ENCODE results near the gene RASAL2. TPM values are rescaled to one million over a fixed set of nuclear protein-coding genes. Genes with fewer than 3 reads are reported as not detected.
A peak's percentile ranks its signal among the peaks of the same experiment; 100 is the strongest.
"Not testable (repeated sequence)": the region's sequence is repeated elsewhere in the genome, so short reads cannot be mapped to it uniquely, and the experiment has no call there.

The RASAL2 gene
- total RNA-seq, 1 donor from 2014 or later = 35.7 TPM

DNA sequence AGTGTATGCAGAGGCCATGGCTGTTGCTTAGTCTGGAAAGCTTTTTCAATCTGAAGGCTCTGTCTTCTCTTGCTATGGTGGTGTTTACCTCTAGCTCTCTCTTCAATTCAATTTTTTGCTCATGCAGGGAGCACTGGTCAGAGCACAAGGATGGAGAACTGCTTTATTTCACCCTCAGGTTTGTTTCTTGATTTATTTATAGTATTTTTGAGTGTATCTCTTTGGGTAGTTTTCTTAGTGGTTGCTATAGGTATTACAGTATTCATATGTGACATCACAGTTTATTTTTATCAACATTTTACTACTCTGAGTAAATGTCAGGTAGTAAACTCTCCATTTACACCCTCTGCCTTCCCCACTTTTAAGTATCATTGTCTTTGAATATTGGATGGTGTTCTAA is 147.9 kb downstream of the RASAL2 start:
- H3K27me3 Mint-ChIP-seq (ENCODE audit: low read depth) = no peaks in the 10 kb centered on the region
- H3K27ac Mint-ChIP-seq = no peak overlapping the region
- H3K4me1 Mint-ChIP-seq = peaks cover 7% of the 10 kb centered on the region
- H3K9me3 Mint-ChIP-seq = peaks cover 18% of the 10 kb centered on the region
- peaks cover 16% of the 10 kb centered on the region for H3K36me3 Mint-ChIP-seq
- TF ChIP-seq, protein P1, sequence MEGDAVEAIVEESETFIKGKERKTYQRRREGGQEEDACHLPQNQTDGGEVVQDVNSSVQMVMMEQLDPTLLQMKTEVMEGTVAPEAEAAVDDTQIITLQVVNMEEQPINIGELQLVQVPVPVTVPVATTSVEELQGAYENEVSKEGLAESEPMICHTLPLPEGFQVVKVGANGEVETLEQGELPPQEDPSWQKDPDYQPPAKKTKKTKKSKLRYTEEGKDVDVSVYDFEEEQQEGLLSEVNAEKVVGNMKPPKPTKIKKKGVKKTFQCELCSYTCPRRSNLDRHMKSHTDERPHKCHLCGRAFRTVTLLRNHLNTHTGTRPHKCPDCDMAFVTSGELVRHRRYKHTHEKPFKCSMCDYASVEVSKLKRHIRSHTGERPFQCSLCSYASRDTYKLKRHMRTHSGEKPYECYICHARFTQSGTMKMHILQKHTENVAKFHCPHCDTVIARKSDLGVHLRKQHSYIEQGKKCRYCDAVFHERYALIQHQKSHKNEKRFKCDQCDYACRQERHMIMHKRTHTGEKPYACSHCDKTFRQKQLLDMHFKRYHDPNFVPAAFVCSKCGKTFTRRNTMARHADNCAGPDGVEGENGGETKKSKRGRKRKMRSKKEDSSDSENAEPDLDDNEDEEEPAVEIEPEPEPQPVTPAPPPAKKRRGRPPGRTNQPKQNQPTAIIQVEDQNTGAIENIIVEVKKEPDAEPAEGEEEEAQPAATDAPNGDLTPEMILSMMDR (IDR thresholded peaks at IDR 0.05; ENCODE audit: unreplicated experiment) = peak; percentile 66
- DNase-seq (ENCODE audit: low spot score in 2 of 2, unreplicated experiment in 2 of 2) = no peak
- no peak overlapping the region for H3K4me3 Mint-ChIP-seq

DNA sequence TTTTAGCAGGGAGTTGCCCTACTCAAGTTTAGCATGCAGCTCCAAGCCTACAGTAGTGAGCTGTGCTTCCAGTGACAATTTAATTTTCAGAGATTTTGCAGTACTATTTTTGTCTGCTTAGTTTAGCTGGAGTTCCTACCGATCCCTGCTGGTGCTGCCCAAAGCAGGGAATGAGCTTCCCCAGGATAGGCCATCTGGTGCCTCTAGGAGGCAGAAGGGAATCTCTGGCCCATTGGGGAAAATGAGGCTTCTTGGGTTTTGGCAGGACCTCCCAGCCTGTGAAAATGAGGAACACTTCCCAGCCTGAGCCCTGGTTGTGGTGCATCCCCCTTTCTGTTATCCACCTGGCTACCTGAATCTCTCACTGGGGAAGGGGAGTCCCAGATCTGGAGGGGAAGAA is 149.2 kb downstream of the RASAL2 start:
- peaks cover 29% of the 10 kb centered on the region for H3K36me3 Mint-ChIP-seq
- H3K27ac Mint-ChIP-seq = no peak overlapping the region
- H3K27me3 Mint-ChIP-seq (ENCODE audit: low read depth) = no peaks in the 10 kb centered on the region
- peaks cover 31% of the 10 kb centered on the region for H3K9me3 Mint-ChIP-seq
- no peak overlapping the region for H3K4me3 Mint-ChIP-seq
- H3K4me1 Mint-ChIP-seq = peaks cover 7% of the 10 kb centered on the region
- TF ChIP-seq, protein P1 (IDR thresholded peaks at IDR 0.05; ENCODE audit: unreplicated experiment) = no peak
- no peak for DNase-seq (ENCODE audit: low spot score in 2 of 2, unreplicated experiment in 2 of 2)

DNA sequence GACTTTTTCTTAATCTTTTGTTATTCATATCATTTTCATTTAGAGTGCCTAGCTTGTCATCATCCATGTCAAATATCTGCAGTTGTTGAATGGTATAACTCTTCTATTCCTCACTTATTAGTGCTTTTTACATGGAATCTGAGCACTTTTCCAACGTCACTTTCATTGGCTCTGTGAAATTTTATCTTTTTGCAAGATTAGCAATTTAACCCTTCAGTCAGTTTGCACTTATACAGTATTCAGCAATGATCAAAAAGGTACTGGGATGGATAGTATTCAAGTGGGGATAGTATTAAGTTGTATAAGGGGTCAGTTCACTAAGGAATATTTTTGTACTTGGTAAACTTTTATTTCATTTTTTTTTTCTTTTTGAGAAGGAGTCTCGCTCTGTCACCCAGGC is 150.0 kb downstream of the RASAL2 start:
- TF ChIP-seq, protein P1 (IDR thresholded peaks at IDR 0.05; ENCODE audit: unreplicated experiment) = no peak
- Mint-ChIP-seq H3K4me1 (peaks cover 4% of the 10 kb centered on the region), H3K4me3 (no peak overlapping the region), H3K27me3 (ENCODE audit: low read depth) (no peaks in the 10 kb centered on the region), H3K36me3 (peaks cover 33% of the 10 kb centered on the region), H3K9me3 (peaks cover 36% of the 10 kb centered on the region), H3K27ac (no peak overlapping the region)
- no peak for DNase-seq (ENCODE audit: low spot score in 2 of 2, unreplicated experiment in 2 of 2)

DNA sequence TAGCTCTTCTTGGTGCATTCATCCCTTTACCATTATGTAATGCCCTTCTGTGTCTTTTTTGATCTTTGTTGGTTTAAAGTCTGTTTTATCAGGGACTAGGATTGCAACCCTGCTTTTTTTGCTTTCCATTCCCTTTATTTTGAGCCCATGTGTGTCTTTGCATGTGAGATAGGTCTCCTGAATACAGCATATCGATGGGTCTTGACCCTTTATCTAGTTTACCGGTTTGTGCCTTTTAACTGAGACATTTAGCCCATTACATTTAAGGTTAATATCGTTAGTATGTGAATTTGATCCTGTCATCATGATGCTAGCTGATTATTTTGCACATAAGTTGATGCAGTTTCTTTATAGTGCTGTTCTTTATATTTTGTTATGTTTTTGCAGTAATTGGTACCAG is 154.4 kb downstream of the RASAL2 start:
- Mint-ChIP-seq H3K9me3 (peaks cover 51% of the 10 kb centered on the region), H3K36me3 (peaks cover 45% of the 10 kb centered on the region)
- not testable (repeated sequence) for H3K4me3 Mint-ChIP-seq; H3K27ac Mint-ChIP-seq; DNase-seq (ENCODE audit: low spot score in 2 of 2, unreplicated experiment in 2 of 2); H3K4me1 Mint-ChIP-seq; H3K27me3 Mint-ChIP-seq (ENCODE audit: low read depth)

DNA sequence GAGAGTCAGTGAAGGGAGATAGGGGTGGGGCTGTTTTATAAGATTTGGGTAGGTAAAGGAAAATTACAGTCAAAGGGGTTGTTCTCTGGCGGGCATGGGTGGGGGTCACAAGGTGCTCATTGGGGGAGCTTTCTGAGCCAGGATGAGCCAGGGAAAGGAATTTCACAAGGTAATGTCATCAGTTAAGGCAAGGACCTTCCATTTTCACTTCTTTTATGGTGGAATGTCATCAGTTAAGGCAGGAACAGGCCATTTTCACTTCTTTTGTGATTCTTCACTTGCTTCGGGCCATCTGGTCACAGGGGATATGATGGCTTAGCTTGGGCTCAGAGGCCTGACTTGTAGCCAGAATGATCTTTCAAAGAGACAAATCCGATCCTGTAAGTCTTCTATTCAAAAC is 159.7 kb downstream of the RASAL2 start:
- H3K9me3 Mint-ChIP-seq = peaks cover 33% of the 10 kb centered on the region
- H3K4me3 Mint-ChIP-seq; H3K27me3 Mint-ChIP-seq (ENCODE audit: low read depth); DNase-seq (ENCODE audit: low spot score in 2 of 2, unreplicated experiment in 2 of 2); H3K27ac Mint-ChIP-seq; H3K4me1 Mint-ChIP-seq: not testable (repeated sequence)
- H3K36me3 Mint-ChIP-seq = peaks cover 28% of the 10 kb centered on the region

DNA sequence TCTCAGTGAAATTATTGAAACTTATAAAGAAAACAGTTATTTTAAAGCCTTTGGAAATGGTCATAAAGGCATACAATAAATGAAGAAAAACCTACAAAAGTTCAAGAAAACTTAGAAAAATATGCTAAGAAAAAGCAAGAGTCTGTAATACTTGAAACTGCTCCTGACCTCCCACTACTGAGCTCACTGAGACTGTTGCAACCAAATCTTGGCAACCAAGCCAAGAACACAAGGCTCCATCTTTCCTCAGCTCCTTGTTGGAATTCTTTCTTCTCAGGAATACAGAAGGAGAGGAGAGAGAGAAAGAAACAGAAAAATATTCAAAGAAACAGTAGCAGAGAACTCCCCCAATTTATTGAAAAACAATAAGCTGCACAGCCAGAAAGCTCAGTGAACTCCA is 160.5 kb downstream of the RASAL2 start:
- TF ChIP-seq, protein P1 (IDR thresholded peaks at IDR 0.05; ENCODE audit: unreplicated experiment) = no peak
- Mint-ChIP-seq H3K9me3 (peaks cover 31% of the 10 kb centered on the region), H3K27me3 (ENCODE audit: low read depth) (no peaks in the 10 kb centered on the region), H3K27ac (no peak overlapping the region), H3K4me3 (no peak overlapping the region), H3K4me1 (no peaks in the 10 kb centered on the region), H3K36me3 (peaks cover 23% of the 10 kb centered on the region)
- DNase-seq (ENCODE audit: low spot score in 2 of 2, unreplicated experiment in 2 of 2) = no peak

DNA sequence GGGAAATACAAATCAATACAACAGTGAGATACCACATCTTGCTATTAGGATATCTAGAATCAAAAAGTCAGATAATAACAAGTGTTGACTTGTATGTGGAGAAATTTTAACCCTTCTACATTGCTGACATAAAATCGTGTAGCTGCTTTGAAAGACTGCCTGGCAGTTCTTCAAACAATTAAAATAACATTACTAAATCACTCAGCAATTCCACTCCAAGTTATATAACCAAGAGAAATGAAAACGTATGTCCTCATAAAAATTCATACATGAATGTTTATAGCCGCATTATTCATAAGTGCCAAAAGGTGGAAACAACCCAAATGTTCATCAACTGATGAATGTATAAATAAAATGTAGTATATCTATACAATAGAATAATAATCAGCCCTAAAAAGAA is 164.6 kb downstream of the RASAL2 start:
- H3K27ac Mint-ChIP-seq = no peak overlapping the region
- TF ChIP-seq, protein P1 (IDR thresholded peaks at IDR 0.05; ENCODE audit: unreplicated experiment) = no peak
- no peaks in the 10 kb centered on the region for H3K27me3 Mint-ChIP-seq (ENCODE audit: low read depth)
- H3K4me1 Mint-ChIP-seq = peaks cover 7% of the 10 kb centered on the region
- DNase-seq (ENCODE audit: low spot score in 2 of 2, unreplicated experiment in 2 of 2) = no peak
- peaks cover 14% of the 10 kb centered on the region for H3K36me3 Mint-ChIP-seq
- peaks cover 22% of the 10 kb centered on the region for H3K9me3 Mint-ChIP-seq
- no peak overlapping the region for H3K4me3 Mint-ChIP-seq

All from mesothelial cell of epicardium (in vitro differentiated cells).